Skin epidermis (tissue), 12 donors: ENCODE results near the gene RINT1.
"Not testable (repeated sequence)": the region's sequence is repeated elsewhere in the genome, so short reads cannot be mapped to it uniquely, and the experiment has no call there.

ENCODE experiments used
- H3K27ac ChIP-seq, 21 experiments: fragments of 200-600 bp; sonication (generic) in 11 of 21; one replicate each; pipeline ENCODE4 v1.5.0; 2020; ENCODE audit warnings: mild to moderate bottlenecking in 3 of 21, inconsistent platforms in 2 of 21, moderate library complexity in 2 of 21
- H3K4me3 ChIP-seq, 7 experiments: fragments of 200-600 bp; sonication (generic) in 2 of 7; one replicate each; pipeline ENCODE4 v1.5.0; 2020; ENCODE audit warnings: inconsistent platforms in 2 of 7, mild to moderate bottlenecking in 2 of 7, moderate library complexity in 1 of 7

The RINT1 gene

GRCh38 chr7:105531792-105532671 is at the start of gene RINT1:
TSS of gene RINT1 (plus strand) at chr7:105532201. CDS start at chr7:105532316, 115 bp downstream.
- Histone ChIP-seq H3K27ac (peak within 1 kb of the TSS; percentile 65 to 96 (median 91)), H3K4me3 (peak within 1 kb of the TSS; percentile 54 to 98 (median 68))

- Histone ChIP-seq H3K27ac (peak overlapping the region in 10 of 21 experiments; percentile 13 to 80 (median 62)), H3K4me3 (no peak overlapping the region)
Measured at GRCh38 chr7:105487579-105488571, 44.1 kb upstream of the RINT1 start.

GRCh38 chr7:105489409-105489808 is 42.6 kb upstream of the RINT1 start:
- H3K27ac ChIP-seq = no peak overlapping the region
- no peak overlapping the region for H3K4me3 ChIP-seq

- H3K4me3 ChIP-seq = no peak overlapping the region
- no peak overlapping the region for H3K27ac ChIP-seq
Measured at GRCh38 chr7:105493196-105493922, 38.6 kb upstream of the RINT1 start.

- Histone ChIP-seq H3K4me3 (no peak overlapping the region), H3K27ac (no peak overlapping the region)
Measured at GRCh38 chr7:105493923-105494315, 38.1 kb upstream of the RINT1 start.

- Histone ChIP-seq H3K4me3 (no peak overlapping the region), H3K27ac (no peak overlapping the region)
Measured at GRCh38 chr7:105496521-105496920, 35.5 kb upstream of the RINT1 start.

GRCh38 chr7:105497016-105497415 is 35.0 kb upstream of the RINT1 start:
- Histone ChIP-seq H3K27ac (no peak overlapping the region), H3K4me3 (no peak overlapping the region)

- no peak overlapping the region for H3K27ac ChIP-seq
- H3K4me3 ChIP-seq = no peak overlapping the region
Measured at GRCh38 chr7:105502173-105502572, 29.8 kb upstream of the RINT1 start.

- no peak overlapping the region for H3K4me3 ChIP-seq
- no peak overlapping the region for H3K27ac ChIP-seq
Measured at GRCh38 chr7:105512415-105512814, 19.6 kb upstream of the RINT1 start.

GRCh38 chr7:105512926-105513526 is 19.0 kb upstream of the RINT1 start:
- Histone ChIP-seq H3K4me3 (no peak overlapping the region), H3K27ac (no peak overlapping the region)

GRCh38 chr7:105515610-105516009 is 16.4 kb upstream of the RINT1 start:
- not testable (repeated sequence) for H3K27ac ChIP-seq, H3K4me3 ChIP-seq

- H3K27ac ChIP-seq = no peak overlapping the region
- H3K4me3 ChIP-seq = no peak overlapping the region
Measured at GRCh38 chr7:105519353-105519752, 12.6 kb upstream of the RINT1 start.

GRCh38 chr7:105520620-105521019 is 11.4 kb upstream of the RINT1 start:
- peak overlapping the region in 3 of 7 experiments; percentile 58 to 96 (median 63) for H3K4me3 ChIP-seq
- not testable (repeated sequence) for H3K27ac ChIP-seq

- H3K4me3 ChIP-seq = peak overlapping the region; percentile 58 to 96 (median 74)
- H3K27ac ChIP-seq = peak overlapping the region; percentile 48 to 94 (median 81)
Measured at GRCh38 chr7:105521027-105521716, 10.8 kb upstream of the RINT1 start.

- Histone ChIP-seq H3K27ac (peak within 1 kb of the TSS; percentile 48 to 94 (median 81)), H3K4me3 (peak within 1 kb of the TSS; percentile 58 to 96 (median 74))
Measured at GRCh38 chr7:105521717-105522463, 10.1 kb upstream of the RINT1 start, which contains the start of gene PUS7. TSS of gene PUS7 (minus strand) at chr7:105522271. CDS start at chr7:105508512, 13,759 bp downstream.

- H3K27ac ChIP-seq, H3K4me3 ChIP-seq: not testable (repeated sequence)
Measured at GRCh38 chr7:105524423-105524822, 7.6 kb upstream of the RINT1 start.

GRCh38 chr7:105524840-105525239 is 7.2 kb upstream of the RINT1 start:
- no peak overlapping the region for H3K27ac ChIP-seq
- H3K4me3 ChIP-seq = no peak overlapping the region

- H3K4me3 ChIP-seq, H3K27ac ChIP-seq: not testable (repeated sequence)
Measured at GRCh38 chr7:105527737-105528136, 4.3 kb upstream of the RINT1 start.
